GM03348 (cell line): ENCODE measurements around the gene AGMO.

Source experiments
- DNase-seq: peaks from one replicate; pipeline ENCODE4 v3.0.0; 2012; ENCODE audit warnings: low spot score

Gene AGMO

GRCh38 chr7:15215616-15216015, 346.2 kb downstream of the AGMO start:
- no peak for DNase-seq

DNA sequence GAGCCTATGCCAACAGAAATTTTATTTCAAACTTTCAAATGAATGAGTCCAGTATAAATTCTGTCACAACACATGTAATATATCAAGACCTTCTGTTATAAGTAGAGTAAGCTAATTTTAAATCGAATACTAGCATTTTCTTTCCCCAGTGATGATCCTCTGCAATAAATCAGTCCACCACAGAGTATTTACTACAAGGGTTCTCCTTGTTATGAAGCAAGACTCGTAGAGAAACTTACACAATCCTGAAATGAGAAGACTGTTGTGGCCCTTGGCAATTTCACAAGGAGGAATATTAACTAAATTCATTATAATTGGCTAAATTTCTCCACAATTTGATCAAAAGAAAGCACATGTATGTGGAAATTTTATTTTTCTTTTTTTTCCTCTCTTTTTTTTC, 346.8 kb downstream of the AGMO start:
- no peak for DNase-seq

DNA sequence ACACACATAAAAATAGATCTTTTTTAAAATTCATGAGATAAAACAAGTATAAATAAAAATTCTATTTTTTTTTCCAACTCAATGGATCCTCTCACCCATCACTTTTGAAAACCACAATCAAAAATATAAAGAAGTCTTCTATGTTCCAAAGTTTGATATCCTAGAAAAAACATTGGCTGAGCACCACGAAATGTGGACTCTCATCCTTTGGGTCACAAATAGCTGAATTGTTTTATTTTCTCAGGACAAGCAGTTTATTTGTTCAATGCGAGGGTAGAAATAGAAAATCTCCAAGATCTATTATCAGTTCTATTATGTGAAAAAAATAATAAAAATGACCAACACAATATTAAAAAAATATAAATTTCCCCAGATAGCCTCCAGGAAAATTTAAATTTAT, 348.7 kb downstream of the AGMO start:
- no peak for DNase-seq

DNA sequence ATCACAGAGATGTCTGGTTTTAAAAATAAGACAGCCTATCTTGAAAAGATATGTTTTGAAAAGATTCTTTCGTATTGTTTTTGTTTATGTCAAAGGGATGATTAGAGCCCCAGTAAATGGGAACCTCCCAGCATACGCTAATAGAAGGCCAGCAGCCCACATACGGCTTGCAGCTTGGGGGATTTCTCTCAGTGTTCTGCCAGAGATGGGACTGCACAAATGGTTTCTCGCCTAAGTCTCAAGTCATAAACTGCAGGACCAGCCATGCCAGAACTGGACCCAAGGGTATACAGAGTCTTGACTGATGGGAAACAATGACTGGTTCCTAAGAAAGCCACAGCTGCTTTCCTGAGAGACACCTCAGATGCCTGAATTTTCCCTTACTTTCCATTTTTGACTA, 352.4 kb downstream of the AGMO start:
- no peak for DNase-seq

DNA sequence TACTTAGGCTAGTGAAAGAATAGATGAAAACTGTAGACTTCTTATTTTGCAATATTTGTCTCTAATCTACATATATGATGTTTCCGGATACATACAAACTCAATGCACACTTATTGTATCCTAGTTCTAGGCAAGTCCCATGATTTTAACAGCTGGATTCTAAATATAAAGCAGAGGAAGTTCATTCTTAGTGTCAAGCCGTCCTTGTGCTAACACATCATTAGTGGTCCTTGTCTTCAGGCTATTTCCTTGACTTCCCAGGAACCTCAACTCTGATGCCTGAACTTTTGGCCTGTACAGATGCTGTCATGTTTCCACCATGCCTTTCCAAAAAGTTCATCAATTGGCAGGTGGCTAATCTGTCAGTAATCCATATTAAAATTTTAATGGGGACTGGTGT, 357.4 kb downstream of the AGMO start:
- DNase-seq = no peak

DNA sequence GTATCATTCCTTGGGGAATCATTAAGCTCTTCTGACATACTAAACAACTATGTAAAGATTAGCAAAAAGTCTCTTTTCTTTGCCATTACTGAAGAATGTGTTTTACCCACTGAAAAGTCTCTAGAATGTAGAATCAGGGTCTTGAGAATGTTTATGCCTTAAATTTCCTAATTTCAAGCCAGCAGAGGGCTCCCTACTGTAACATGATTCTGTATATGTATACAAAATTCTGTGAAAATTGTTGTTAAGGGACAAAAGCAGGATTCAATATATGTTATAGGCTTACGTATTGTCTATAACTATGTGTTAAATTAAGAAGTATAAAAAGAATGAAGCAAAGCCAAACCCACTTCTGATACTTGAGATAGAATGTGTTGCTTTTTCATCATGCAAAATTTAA, 362.3 kb downstream of the AGMO start:
- DNase-seq = no peak

GRCh38 chr7:15197042-15197977, 364.5 kb downstream of the AGMO start:
- DNase-seq = no peak

DNA sequence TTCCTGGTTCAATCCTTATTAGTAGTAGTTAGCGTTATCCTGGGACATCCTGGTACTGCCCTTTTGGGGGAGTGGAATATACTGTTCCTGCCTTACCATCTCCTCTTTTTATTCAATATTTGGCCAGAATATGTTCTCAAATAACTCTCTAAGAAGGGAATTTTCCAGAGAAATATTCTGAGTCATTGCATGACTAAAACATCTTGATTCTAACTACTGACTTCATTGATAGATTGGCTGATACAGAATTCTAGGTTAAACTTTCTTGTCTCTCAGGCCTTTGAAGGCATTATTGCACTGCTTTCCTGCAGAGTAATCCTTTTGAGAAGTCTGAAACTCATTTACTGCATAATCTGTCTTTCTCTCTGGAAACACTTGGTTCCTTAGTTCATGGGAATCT, 383.8 kb downstream of the AGMO start:
- peak; percentile 9 for DNase-seq

- DNase-seq = no peak
These were observed 385.7 kb downstream of the AGMO start for GRCh38 chr7:15176089-15176488.

DNA sequence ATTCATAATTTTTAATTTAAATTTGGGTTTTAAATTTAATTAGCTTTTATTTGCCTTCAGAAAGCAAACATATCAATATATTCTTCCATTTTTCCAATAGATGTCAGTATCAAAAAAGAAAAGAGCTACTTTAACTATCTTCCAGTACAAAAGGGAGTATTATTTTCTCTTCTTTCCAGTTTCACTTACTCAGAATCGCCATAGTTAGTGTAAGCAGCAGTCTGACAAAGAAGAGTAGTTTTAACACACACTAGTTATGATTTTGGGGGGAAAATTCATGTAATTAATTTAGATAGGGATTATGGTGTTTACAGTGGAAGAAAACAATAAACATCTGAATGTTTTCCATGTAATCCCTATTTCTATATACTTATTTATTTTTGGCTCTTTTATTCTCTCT, 386.7 kb downstream of the AGMO start:
- no peak for DNase-seq

- no peak for DNase-seq
These were observed 387.3 kb downstream of the AGMO start for GRCh38 chr7:15174485-15174884.

- no peak for DNase-seq
These were observed 393.3 kb downstream of the AGMO start for GRCh38 chr7:15168489-15168888.

GRCh38 chr7:15167912-15168311, 393.9 kb downstream of the AGMO start:
- DNase-seq = no peak

GRCh38 chr7:15166620-15167019, 395.2 kb downstream of the AGMO start:
- no peak for DNase-seq

- no peak for DNase-seq
These were observed 402.6 kb downstream of the AGMO start for GRCh38 chr7:15159261-15159660.

- DNase-seq = no peak
These were observed 403.5 kb downstream of the AGMO start for GRCh38 chr7:15158141-15158810.
